ENCODE data around the gene CD164L2.

Gene CD164L2

DNA sequence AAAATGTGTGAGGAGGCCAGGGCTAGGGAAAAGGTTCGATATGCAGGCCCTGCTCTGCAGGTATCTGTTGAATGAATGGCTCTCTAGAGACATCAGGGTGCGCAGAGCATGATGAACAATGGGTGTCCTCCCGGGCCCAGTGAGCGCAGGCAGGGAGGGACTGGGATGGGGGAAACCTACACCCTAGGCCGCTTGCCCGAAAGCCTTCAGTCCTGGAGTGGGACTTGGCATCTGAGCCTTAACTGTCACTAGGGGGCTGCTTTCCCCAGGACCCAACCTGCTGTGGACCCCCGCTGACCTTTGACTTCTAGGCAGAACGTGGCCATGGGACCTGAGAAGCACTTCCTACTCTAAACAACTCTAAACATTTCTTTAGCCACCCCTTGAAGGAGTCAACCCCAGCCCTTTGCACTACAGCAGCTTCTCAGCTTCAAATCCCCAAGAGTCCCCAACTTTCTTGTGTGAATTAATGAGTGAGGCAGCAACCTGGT lies 15.9 kb downstream of the CD164L2 start:
- no peak for TF ChIP-seq EZH2phosphoT487 (IDR thresholded peaks at IDR 0.05; ENCODE audit: borderline replicate concordance)
- TF ChIP-seq, protein P1, sequence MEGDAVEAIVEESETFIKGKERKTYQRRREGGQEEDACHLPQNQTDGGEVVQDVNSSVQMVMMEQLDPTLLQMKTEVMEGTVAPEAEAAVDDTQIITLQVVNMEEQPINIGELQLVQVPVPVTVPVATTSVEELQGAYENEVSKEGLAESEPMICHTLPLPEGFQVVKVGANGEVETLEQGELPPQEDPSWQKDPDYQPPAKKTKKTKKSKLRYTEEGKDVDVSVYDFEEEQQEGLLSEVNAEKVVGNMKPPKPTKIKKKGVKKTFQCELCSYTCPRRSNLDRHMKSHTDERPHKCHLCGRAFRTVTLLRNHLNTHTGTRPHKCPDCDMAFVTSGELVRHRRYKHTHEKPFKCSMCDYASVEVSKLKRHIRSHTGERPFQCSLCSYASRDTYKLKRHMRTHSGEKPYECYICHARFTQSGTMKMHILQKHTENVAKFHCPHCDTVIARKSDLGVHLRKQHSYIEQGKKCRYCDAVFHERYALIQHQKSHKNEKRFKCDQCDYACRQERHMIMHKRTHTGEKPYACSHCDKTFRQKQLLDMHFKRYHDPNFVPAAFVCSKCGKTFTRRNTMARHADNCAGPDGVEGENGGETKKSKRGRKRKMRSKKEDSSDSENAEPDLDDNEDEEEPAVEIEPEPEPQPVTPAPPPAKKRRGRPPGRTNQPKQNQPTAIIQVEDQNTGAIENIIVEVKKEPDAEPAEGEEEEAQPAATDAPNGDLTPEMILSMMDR (conservative IDR thresholded peaks at IDR 0.05; ENCODE audit: low read length), result 0 out of 2 replicates have a peak, but pooled peaks have one; percentile 14
- H2AFZ ChIP-seq (ENCODE audit: low read length), result peak overlapping the region; percentile 76
- no peaks in the 10 kb centered on the region for H4K20me1 ChIP-seq (ENCODE audit: insufficient read depth, low read length, poor library complexity, severe bottlenecking)
- H3K9me2 ChIP-seq (replicated peaks; ENCODE audit: low read depth, low read length), result no peaks in the 10 kb centered on the region
- H3K4me3 ChIP-seq (ENCODE audit: low read length, poor library complexity, severe bottlenecking), result peak overlapping the region; percentile 83
- H3F3A ChIP-seq (ENCODE audit: low read depth), result no peaks in the 10 kb centered on the region
- H3K4me1 ChIP-seq (ENCODE audit: insufficient read depth, low read length, poor library complexity, severe bottlenecking), result peaks cover 26% of the 10 kb centered on the region
- no peaks in the 10 kb centered on the region for H3K79me2 ChIP-seq (ENCODE audit: insufficient read depth, low read length)
- H3K4me2 ChIP-seq (ENCODE audit: low read depth, low read length, poor library complexity, severe bottlenecking), result peak overlapping the region; percentile 88
- peak overlapping the region; percentile 82 for H3K9ac ChIP-seq (ENCODE audit: low read depth, low read length, poor library complexity, severe bottlenecking)
- H3K36me3 ChIP-seq (ENCODE audit: insufficient read depth, low read length), result no peaks in the 10 kb centered on the region
- no peaks in the 10 kb centered on the region for H3K9me3 ChIP-seq (ENCODE audit: insufficient read depth, low read depth, low read length)
- no peaks in the 10 kb centered on the region for H3K27me3 ChIP-seq (ENCODE audit: insufficient read depth, low read length, poor library complexity, severe bottlenecking)

GRCh38 chr1:27366411-27367159 lies 16.5 kb downstream of the CD164L2 start, which contains the start of gene MAP3K6:
TSS of gene MAP3K6 (minus strand) at chr1:27366961. CDS start at chr1:27366597, 364 bp downstream.
- Histone ChIP-seq H2AFZ (ENCODE audit: low read length) (peak within 1 kb of the TSS; percentile 81), H3K4me3 (ENCODE audit: low read length, poor library complexity, severe bottlenecking) (peak within 1 kb of the TSS; percentile 83), H3K9me3 (ENCODE audit: insufficient read depth, low read depth, low read length) (no peaks in the 10 kb centered on the region), H3K9ac (ENCODE audit: low read depth, low read length, poor library complexity, severe bottlenecking) (peak within 1 kb of the TSS; percentile 82), H3K9me2 (replicated peaks; ENCODE audit: low read depth, low read length) (no peaks in the 10 kb centered on the region), H3F3A (ENCODE audit: low read depth) (no peaks in the 10 kb centered on the region), H3K27me3 (ENCODE audit: insufficient read depth, low read length, poor library complexity, severe bottlenecking) (no peaks in the 10 kb centered on the region), H4K20me1 (ENCODE audit: insufficient read depth, low read length, poor library complexity, severe bottlenecking) (no peaks in the 10 kb centered on the region), H3K4me1 (ENCODE audit: insufficient read depth, low read length, poor library complexity, severe bottlenecking) (peaks cover 26% of the 10 kb centered on the region), H3K36me3 (ENCODE audit: insufficient read depth, low read length) (no peaks in the 10 kb centered on the region), H3K79me2 (ENCODE audit: insufficient read depth, low read length) (no peaks in the 10 kb centered on the region), H3K4me2 (ENCODE audit: low read depth, low read length, poor library complexity, severe bottlenecking) (peak within 1 kb of the TSS; percentile 88)
- TF ChIP-seq EZH2phosphoT487 (IDR thresholded peaks at IDR 0.05; ENCODE audit: borderline replicate concordance), result no peak
- TF ChIP-seq, protein P1 (conservative IDR thresholded peaks at IDR 0.05; ENCODE audit: low read length), result peak; percentile 57

- Histone ChIP-seq H2AFZ (ENCODE audit: low read length) (peak overlapping the region; percentile 81), H3K4me1 (ENCODE audit: insufficient read depth, low read length, poor library complexity, severe bottlenecking) (peaks cover 26% of the 10 kb centered on the region), H3K36me3 (ENCODE audit: insufficient read depth, low read length) (no peaks in the 10 kb centered on the region), H3K27me3 (ENCODE audit: insufficient read depth, low read length, poor library complexity, severe bottlenecking) (no peaks in the 10 kb centered on the region), H3K9me2 (replicated peaks; ENCODE audit: low read depth, low read length) (no peaks in the 10 kb centered on the region), H3K9me3 (ENCODE audit: insufficient read depth, low read depth, low read length) (no peaks in the 10 kb centered on the region), H4K20me1 (ENCODE audit: insufficient read depth, low read length, poor library complexity, severe bottlenecking) (no peaks in the 10 kb centered on the region), H3K4me2 (ENCODE audit: low read depth, low read length, poor library complexity, severe bottlenecking) (peak overlapping the region; percentile 88), H3F3A (ENCODE audit: low read depth) (no peaks in the 10 kb centered on the region), H3K79me2 (ENCODE audit: insufficient read depth, low read length) (no peaks in the 10 kb centered on the region), H3K4me3 (ENCODE audit: low read length, poor library complexity, severe bottlenecking) (peak overlapping the region; percentile 83), H3K9ac (ENCODE audit: low read depth, low read length, poor library complexity, severe bottlenecking) (peak overlapping the region; percentile 72)
- TF ChIP-seq, protein P1 (conservative IDR thresholded peaks at IDR 0.05; ENCODE audit: low read length), result no peak
- no peak for TF ChIP-seq EZH2phosphoT487 (IDR thresholded peaks at IDR 0.05; ENCODE audit: borderline replicate concordance)
Measured at GRCh38 chr1:27366113-27366410, 17.1 kb downstream of the CD164L2 start.

Measured in Loucy (cell line).